Activated B cell treated with CpG ODN at 0.5 μM for 24 hours (primary cell): ENCODE data around the gene ACTR1B. TPM values are rescaled to one million over a fixed set of nuclear protein-coding genes. Genes with fewer than 3 reads are reported as not detected.

Experiments
- ATAC-seq: fragments of 200-7000 bp; cut with Tn5 transposase; one replicate; pipeline ENCODE4 v1.10.0; 2021; ENCODE audit warnings: low read depth, mild to moderate bottlenecking, moderate library complexity
- CTCF ChIA-PET: fragments of 350-600 bp; sonication (Branson Sonifier 250); formaldehyde crosslinking; loops from one replicate; lab custom pipeline; 2021; ENCODE audit warnings: antibody characterized with exemption; lab: Charles Lee
- POLR2A ChIA-PET: fragments of 350-600 bp; sonication (Branson Sonifier 250); formaldehyde crosslinking; loops from one replicate; lab custom pipeline; 2021; ENCODE audit warnings: antibody characterized with exemption; lab: Charles Lee
- DNase-seq: peaks from one replicate; pipeline ENCODE4 v3.0.0; 2022
- H3K27ac Mint-ChIP-seq: one replicate; pipeline ENCODE4 v1.8.0; 2020; ENCODE audit warnings: mixed read lengths
- H3K27me3 Mint-ChIP-seq: one replicate; pipeline ENCODE4 v1.8.0; 2021; ENCODE audit warnings: mixed read lengths
- H3K36me3 Mint-ChIP-seq: one replicate; pipeline ENCODE4 v1.8.0; 2021; ENCODE audit warnings: low read depth, mixed read lengths
- H3K4me1 Mint-ChIP-seq: one replicate; pipeline ENCODE4 v1.8.0; 2021; ENCODE audit warnings: mixed read lengths
- H3K4me3 Mint-ChIP-seq: one replicate; pipeline ENCODE4 v1.8.0; 2020; ENCODE audit warnings: mild to moderate bottlenecking, mixed read lengths
- H3K9me3 Mint-ChIP-seq: one replicate; pipeline ENCODE4 v1.8.0; 2020; ENCODE audit warnings: mixed read lengths
- intact Hi-C: fragments of 100-400 bp; cut with micrococcal nuclease; formaldehyde crosslinking; loops from one replicate; pipeline ENCODE4 v1.15.1; 2024
- total RNA-seq: library from RNA; stranded (reverse); gene quantifications from 2 replicates; pipeline ENCODE4 v1.2.3, GENCODE V29; 2022
- TF ChIP-seq, protein P1 (sequence below): fragments of 200-600 bp; IDR thresholded peaks from one replicate; pipeline ENCODE4 v1.8.0; 2022; ENCODE audit warnings: antibody characterized with exemption, mild to moderate bottlenecking

ACTR1B gene
- total RNA-seq, 1 donor from 2014 or later: 55.9 TPM

DNA sequence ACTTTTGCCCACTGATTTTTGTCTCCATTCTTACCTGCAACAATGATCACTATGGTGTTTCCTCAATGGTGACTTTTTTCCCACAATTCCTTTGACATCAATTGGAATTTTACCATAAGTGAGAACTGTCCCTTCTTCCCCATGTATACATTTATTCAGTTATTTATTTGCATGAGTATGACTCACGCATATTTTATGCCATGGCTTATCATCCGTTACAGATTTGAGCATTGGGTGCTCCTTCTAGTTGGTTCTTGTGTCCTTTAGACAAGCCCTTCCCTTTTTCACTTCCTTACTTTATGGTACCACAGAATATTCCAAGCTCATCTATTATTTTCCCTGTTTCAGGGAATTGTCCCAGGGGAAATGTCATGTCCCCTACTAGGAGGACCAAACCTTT, 10.4 kb downstream of the ACTR1B start:
- peaks cover under 1% of the 10 kb centered on the region for H3K4me1 Mint-ChIP-seq
- peaks cover 61% of the 10 kb centered on the region for H3K36me3 Mint-ChIP-seq
- TF ChIP-seq, protein P1, sequence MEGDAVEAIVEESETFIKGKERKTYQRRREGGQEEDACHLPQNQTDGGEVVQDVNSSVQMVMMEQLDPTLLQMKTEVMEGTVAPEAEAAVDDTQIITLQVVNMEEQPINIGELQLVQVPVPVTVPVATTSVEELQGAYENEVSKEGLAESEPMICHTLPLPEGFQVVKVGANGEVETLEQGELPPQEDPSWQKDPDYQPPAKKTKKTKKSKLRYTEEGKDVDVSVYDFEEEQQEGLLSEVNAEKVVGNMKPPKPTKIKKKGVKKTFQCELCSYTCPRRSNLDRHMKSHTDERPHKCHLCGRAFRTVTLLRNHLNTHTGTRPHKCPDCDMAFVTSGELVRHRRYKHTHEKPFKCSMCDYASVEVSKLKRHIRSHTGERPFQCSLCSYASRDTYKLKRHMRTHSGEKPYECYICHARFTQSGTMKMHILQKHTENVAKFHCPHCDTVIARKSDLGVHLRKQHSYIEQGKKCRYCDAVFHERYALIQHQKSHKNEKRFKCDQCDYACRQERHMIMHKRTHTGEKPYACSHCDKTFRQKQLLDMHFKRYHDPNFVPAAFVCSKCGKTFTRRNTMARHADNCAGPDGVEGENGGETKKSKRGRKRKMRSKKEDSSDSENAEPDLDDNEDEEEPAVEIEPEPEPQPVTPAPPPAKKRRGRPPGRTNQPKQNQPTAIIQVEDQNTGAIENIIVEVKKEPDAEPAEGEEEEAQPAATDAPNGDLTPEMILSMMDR: no peak
- no peak overlapping the region for H3K27ac Mint-ChIP-seq
- DNase-seq (no peak), ATAC-seq (no peak)
- H3K4me3 Mint-ChIP-seq: no peak overlapping the region
- intact Hi-C loops: no loop called here
- POLR2A ChIA-PET: no interaction called here
- no peaks in the 10 kb centered on the region for H3K9me3 Mint-ChIP-seq
- no peaks in the 10 kb centered on the region for H3K27me3 Mint-ChIP-seq
- CTCF ChIA-PET: no interaction called here

DNA sequence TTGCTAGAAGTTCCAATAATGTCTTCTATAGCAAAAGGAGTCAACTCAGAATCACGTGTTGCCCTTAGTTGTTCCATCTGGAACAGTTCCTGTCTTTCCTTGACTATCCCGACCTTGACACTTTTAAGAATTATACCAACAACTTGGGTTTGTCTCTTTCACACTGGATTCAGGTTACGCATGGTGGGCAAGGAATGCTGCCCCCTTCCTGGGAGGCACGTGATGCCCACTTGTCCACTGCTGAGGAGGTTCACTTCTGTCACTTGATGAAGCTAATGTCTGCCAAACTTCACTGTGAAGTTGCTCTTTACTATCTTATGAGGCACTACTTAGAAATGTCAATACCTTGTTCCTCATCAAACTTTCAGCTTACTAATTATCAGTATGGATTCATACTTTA, 12.7 kb downstream of the ACTR1B start:
- Mint-ChIP-seq H3K27me3 (no peaks in the 10 kb centered on the region), H3K36me3 (peaks cover 56% of the 10 kb centered on the region), H3K4me1 (peaks cover 11% of the 10 kb centered on the region), H3K9me3 (no peaks in the 10 kb centered on the region), H3K4me3 (no peak overlapping the region), H3K27ac (no peak overlapping the region)
- ChIA-PET POLR2A (interaction anchor here (10.2 kb wide), 1 partner anchor 11 kb away, joined by 207 read pairs; the partner anchor contains the start of gene ACTR1B), CTCF (no interaction called here)
- TF ChIP-seq, protein P1: no peak
- intact Hi-C loops: no loop called here
- ATAC-seq (no peak), DNase-seq (no peak)

DNA sequence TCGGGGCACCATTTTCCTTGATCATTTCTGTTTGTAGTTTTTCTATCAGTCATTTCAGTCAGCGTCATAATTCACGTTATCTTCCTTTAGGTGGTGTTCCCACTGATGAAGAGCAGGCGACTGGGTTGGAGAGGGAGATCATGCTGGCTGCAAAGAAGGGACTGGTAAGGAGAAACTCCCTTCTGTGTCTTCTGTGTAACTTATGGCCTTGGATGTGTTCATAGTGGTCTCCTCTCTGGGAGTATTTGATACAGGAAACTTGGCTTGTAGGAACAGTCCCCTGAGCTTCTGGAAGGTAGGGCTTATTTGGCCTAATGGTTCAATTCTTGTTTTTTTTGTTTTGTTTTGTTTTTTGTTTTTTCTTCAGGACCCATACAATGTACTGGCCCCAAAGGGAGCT, 16.9 kb downstream of the ACTR1B start:
- ATAC-seq (no peak), DNase-seq (no peak)
- intact Hi-C loops: loop anchor here (5.0 kb wide), 1 partner anchor 1010 kb away; the partner anchor contains the start of gene KANSL3
- no peaks in the 10 kb centered on the region for H3K9me3 Mint-ChIP-seq
- peak overlapping the region; percentile 94 for H3K27ac Mint-ChIP-seq
- ChIA-PET POLR2A (interaction anchor here (0.6 to 10.2 kb wide), 3 partner anchors 15 to 1690 kb away, joined by 3 to 207 read pairs (median 5); partner anchors contain the start of genes ACTR1B, C2orf15, EIF5B and TXNDC9), CTCF (interaction anchor here (1.8 to 2.0 kb wide), 3 partner anchors 16 to 56 kb away, joined by 10 to 18 read pairs (median 11); partner anchors contain the start of gene ACTR1B)
- TF ChIP-seq, protein P1: no peak
- no peaks in the 10 kb centered on the region for H3K27me3 Mint-ChIP-seq
- peaks cover 40% of the 10 kb centered on the region for H3K36me3 Mint-ChIP-seq
- H3K4me3 Mint-ChIP-seq: peak overlapping the region; percentile 94
- peaks cover 19% of the 10 kb centered on the region for H3K4me1 Mint-ChIP-seq

DNA sequence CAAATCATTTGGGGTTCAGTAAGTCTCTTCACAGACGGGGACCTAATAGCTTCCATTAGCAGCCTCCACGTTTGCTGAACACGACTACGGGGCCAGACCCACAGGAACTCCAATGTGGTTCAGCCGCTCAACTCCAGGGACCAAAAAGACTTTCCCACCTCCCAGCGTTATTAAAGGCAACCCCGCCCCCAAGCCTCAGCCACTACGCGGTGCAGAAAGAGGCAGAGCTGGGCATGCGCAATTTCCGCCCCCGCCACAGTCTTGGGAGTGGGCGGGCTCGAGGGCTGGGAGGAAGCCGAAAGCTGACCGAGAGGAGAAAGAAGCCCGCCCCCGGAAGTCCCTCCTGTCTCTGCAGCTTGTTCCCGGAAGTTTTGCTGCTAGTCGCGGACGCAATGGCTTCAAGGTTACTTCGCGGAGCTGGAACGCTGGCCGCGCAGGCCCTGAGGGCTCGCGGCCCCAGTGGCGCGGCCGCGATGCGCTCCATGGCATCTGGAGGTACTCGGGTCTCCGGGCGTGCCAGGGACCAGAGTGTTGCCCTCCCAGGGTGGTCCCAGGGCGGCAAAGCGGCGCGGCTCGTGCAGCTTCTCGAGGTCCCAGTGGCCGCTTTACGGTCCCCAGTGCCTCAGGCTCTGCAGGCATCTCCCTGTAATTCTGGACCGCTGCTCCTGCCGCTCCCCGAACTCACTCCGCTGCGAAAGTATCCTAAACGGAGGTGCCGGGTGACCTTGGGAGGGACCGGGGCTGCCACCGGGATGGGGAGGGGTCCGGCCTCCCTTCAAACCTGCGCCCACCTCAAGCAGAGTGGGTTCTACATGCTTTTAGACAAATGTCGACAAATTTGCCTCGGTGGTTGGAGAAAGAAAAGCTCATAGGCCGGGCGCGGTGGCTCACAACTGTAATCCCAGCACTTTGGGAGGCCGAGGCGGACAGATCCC, 17.9 kb downstream of the ACTR1B start, which contains the start of gene COX5B:
Gene COX5B (plus strand): TSS at position 368 of the 935 bp plus-strand sequence. CDS start 25 bp downstream, at position 393.
- Mint-ChIP-seq H3K4me3 (peak within 1 kb of the TSS; percentile 94), H3K36me3 (peaks cover 37% of the 10 kb centered on the region), H3K27me3 (no peaks in the 10 kb centered on the region), H3K27ac (peak within 1 kb of the TSS; percentile 94), H3K9me3 (no peaks in the 10 kb centered on the region), H3K4me1 (peaks cover 19% of the 10 kb centered on the region)
- peak; percentile 94 for DNase-seq
- ChIA-PET POLR2A (interaction anchor here (0.7 to 10.2 kb wide), 9 partner anchors 16 to 1691 kb away, joined by 3 to 207 read pairs (median 4); partner anchors contain the start of genes ACTR1B, ANKRD36B, C2orf92 and EIF5B), CTCF (interaction anchor here (0.6 to 2.0 kb wide), 5 partner anchors 17 to 55 kb away, joined by 4 to 18 read pairs (median 10); partner anchors contain the start of gene ACTR1B)
- ATAC-seq: peak; percentile 98
- TF ChIP-seq, protein P1: no peak
- intact Hi-C loops: loop anchor here (1.0 to 5.0 kb wide), 4 partner anchors 18 to 1009 kb away; partner anchors contain the start of genes ACTR1B and KANSL3
